Measurements from ENCODE around the gene EMILIN2. TPM values are rescaled to one million over a fixed set of nuclear protein-coding genes. Genes with fewer than 3 reads are reported as not detected.

Gene EMILIN2
- total and polyA plus RNA-seq, 10 donors: 7.5 to 47.7 (median 21.3) TPM

- intact Hi-C loops (cut with DNase I; ENCODE audit: low total_unique reads): no loop called here
- no peaks in the 10 kb centered on the region for H3K4me1 ChIP-seq
- H3K36me3 ChIP-seq: no peaks in the 10 kb centered on the region
- no peak for DNase-seq
- TF ChIP-seq POLR2AphosphoS5 (IDR thresholded peaks at IDR 0.05): no peak
- no peak for TF ChIP-seq POLR2A (IDR thresholded peaks at IDR 0.05)
- TF ChIP-seq, protein P1, sequence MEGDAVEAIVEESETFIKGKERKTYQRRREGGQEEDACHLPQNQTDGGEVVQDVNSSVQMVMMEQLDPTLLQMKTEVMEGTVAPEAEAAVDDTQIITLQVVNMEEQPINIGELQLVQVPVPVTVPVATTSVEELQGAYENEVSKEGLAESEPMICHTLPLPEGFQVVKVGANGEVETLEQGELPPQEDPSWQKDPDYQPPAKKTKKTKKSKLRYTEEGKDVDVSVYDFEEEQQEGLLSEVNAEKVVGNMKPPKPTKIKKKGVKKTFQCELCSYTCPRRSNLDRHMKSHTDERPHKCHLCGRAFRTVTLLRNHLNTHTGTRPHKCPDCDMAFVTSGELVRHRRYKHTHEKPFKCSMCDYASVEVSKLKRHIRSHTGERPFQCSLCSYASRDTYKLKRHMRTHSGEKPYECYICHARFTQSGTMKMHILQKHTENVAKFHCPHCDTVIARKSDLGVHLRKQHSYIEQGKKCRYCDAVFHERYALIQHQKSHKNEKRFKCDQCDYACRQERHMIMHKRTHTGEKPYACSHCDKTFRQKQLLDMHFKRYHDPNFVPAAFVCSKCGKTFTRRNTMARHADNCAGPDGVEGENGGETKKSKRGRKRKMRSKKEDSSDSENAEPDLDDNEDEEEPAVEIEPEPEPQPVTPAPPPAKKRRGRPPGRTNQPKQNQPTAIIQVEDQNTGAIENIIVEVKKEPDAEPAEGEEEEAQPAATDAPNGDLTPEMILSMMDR (IDR thresholded peaks at IDR 0.05 in 8 of 11, conservative IDR thresholded peaks at IDR 0.05 in 3 of 11): no peak
- H3K27ac ChIP-seq: no peak overlapping the region
- H3K4me3 ChIP-seq: no peak overlapping the region
- H3K27me3 ChIP-seq (replicated peaks in 1 of 7): no peaks in the 10 kb centered on the region
- H3K9me3 ChIP-seq: peaks cover 0 to 30% (median 22%) of the 10 kb centered on the region in 8 donors
Measured at GRCh38 chr18:2818281-2818680, 28.5 kb upstream of the EMILIN2 start.

GRCh38 chr18:2821695-2822094 lies 25.1 kb upstream of the EMILIN2 start:
- no peak overlapping the region for H3K4me3 ChIP-seq
- no peaks in the 10 kb centered on the region for H3K27me3 ChIP-seq (replicated peaks in 1 of 7)
- peaks cover 0 to 20% (median 0%) of the 10 kb centered on the region in 8 donors for H3K9me3 ChIP-seq
- DNase-seq: no peak
- H3K4me1 ChIP-seq: no peaks in the 10 kb centered on the region
- TF ChIP-seq POLR2AphosphoS5 (IDR thresholded peaks at IDR 0.05): no peak
- no peak for TF ChIP-seq POLR2A (IDR thresholded peaks at IDR 0.05)
- TF ChIP-seq, protein P1 (IDR thresholded peaks at IDR 0.05 in 8 of 11, conservative IDR thresholded peaks at IDR 0.05 in 3 of 11): no peak
- WGBS, 5 donors: 87 to 100% (median 97%) methylated on average over 2 of the region's 2 CpGs
- intact Hi-C loops (cut with DNase I; ENCODE audit: low total_unique reads): no loop called here
- no peaks in the 10 kb centered on the region for H3K36me3 ChIP-seq
- no peak overlapping the region for H3K27ac ChIP-seq

DNA sequence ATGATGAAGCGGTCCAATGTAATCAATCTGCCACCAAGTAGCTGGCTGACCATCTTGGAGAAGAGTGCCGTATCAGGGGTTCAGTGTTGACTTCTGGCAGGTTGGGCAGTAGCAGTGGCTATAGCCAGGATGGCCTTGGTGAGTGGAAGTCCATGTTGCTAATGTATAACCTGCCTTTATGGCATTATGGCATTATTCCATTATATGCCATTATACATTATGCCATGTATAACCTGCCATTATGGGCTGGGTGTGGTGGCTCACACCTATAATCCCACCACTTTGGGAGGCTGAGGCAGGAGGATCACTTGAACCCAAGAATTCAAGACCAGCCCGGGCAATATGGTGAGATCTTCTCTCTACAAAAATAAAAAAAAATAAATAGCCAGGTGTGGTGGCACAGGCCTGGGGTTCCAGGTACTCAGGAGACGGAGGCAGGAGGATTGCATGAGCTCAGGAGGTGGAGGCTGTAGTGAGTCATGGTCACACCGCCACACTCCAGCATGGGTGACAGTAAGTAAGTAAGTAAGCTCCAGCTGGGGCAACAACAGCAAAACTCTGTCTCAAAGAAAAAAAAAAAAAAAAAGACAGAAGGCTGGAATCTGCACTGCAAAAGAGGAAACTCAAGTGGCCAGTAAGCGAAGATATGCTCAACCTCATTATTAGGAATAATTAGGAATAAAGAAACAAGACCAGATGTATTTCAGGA lies 24.4 kb upstream of the EMILIN2 start:
- Histone ChIP-seq H3K27me3 (replicated peaks in 1 of 7) (no peaks in the 10 kb centered on the region), H3K27ac (no peak overlapping the region), H3K4me1 (no peaks in the 10 kb centered on the region), H3K36me3 (no peaks in the 10 kb centered on the region), H3K9me3 (peaks cover 0 to 20% (median 0%) of the 10 kb centered on the region in 8 donors), H3K4me3 (no peak overlapping the region)
- DNase-seq: no peak
- 77 to 95% (median 85%) methylated on average over 6 of the region's 6 CpGs for WGBS, 5 donors
- no peak for TF ChIP-seq POLR2A (IDR thresholded peaks at IDR 0.05)
- TF ChIP-seq, protein P1 (IDR thresholded peaks at IDR 0.05 in 8 of 11, conservative IDR thresholded peaks at IDR 0.05 in 3 of 11): no peak
- TF ChIP-seq POLR2AphosphoS5 (IDR thresholded peaks at IDR 0.05): no peak
- intact Hi-C loops (cut with DNase I; ENCODE audit: low total_unique reads): no loop called here

GRCh38 chr18:2823202-2823601 lies 23.6 kb upstream of the EMILIN2 start:
- H3K4me1 ChIP-seq: no peaks in the 10 kb centered on the region
- TF ChIP-seq, protein P1 (IDR thresholded peaks at IDR 0.05 in 8 of 11, conservative IDR thresholded peaks at IDR 0.05 in 3 of 11): no peak
- TF ChIP-seq POLR2AphosphoS5 (IDR thresholded peaks at IDR 0.05) (no peak), POLR2A (IDR thresholded peaks at IDR 0.05) (no peak)
- intact Hi-C loops (cut with DNase I; ENCODE audit: low total_unique reads): no loop called here
- 8 to 86% (median 71%) methylated on average over 2 of the region's 2 CpGs for WGBS, 5 donors
- H3K36me3 ChIP-seq: no peaks in the 10 kb centered on the region
- DNase-seq: no peak
- no peak overlapping the region for H3K4me3 ChIP-seq
- peaks cover 0 to 14% (median 0%) of the 10 kb centered on the region in 8 donors for H3K9me3 ChIP-seq
- no peaks in the 10 kb centered on the region for H3K27me3 ChIP-seq (replicated peaks in 1 of 7)
- no peak overlapping the region for H3K27ac ChIP-seq

All from spleen (tissue), 11 donors.